Activated CD8-positive, alpha-beta memory T cell treated with anti-CD3 and anti-CD28 coated beads for 1 hour (primary cell): ENCODE data around the gene UBE2G1.

Experiments
- DNase-seq, 2 donors: peaks; one replicate each; pipeline ENCODE4 v3.0.0-alpha.2; 2020; ENCODE audit warnings: low read depth in 1 of 2; ENCODE audit errors: extremely low read depth in 1 of 2

The UBE2G1 gene

DNA sequence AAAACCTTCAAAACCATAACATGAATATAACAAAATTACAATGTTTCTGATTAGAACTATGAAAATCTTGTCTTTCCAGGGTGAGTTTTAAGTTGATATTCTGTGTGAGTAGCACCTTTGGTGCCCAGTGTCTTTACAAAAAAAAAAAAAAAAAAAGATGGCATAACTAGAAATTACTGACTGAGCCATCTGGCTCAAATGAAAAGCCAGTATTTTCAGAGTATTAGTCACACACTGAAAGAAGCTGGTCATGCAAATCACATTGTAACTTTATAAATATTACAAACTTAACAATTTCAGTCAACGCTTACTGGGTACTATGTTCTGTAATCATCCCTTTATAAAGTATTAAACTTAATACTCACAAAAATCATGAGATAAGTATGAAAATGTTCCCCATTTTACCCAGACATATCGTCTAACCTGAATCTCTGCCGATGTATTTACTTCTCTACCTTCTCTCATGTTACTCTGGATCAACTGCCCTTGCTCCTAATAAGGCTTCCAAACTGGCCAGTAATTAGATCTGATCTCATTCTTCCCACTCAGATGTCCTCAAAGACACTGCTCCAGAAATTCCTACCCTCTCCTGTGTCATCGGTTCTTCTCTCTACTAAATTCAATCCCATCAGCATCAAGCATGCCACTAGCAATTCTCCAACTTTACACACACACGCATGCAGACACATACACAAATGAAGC, 25.4 kb downstream of the UBE2G1 start:
- DNase-seq, result no peak

DNA sequence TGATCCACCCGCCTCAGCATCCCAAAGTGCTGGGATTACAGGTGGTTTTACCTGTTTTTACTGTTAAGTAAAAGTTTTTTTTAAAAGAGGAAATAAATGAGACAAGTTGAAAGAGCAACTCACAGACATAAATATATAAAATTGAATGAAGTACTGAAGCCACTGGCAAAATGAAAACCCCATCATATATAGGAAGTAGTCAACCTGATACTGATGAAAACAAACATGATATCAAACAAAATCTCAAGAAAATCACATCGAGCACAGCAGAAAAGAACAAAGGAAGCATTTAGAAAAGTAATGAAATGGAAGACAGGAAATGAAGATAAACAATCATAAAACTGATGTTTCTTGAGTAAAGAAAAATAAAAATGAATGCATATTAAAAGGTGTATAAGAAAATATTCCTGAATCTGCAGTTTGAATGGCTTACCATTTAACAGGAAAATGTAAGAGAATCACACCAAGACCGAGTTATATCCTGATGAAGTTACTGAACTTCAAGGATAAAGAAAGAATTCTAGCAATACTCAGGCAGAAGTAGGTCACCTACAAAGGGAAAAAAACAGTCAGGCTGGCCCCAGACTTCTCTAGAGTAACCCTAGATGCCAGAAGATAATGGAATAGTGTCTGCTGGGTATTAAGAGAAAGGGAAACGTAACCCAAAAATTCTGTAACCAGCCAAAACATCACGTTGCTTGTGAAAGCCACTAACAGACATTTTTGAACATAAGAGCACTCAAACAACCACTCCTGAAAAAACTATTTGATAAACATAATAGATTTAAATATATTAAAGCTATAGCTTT, 31.5 kb downstream of the UBE2G1 start:
- no peak for DNase-seq

DNA sequence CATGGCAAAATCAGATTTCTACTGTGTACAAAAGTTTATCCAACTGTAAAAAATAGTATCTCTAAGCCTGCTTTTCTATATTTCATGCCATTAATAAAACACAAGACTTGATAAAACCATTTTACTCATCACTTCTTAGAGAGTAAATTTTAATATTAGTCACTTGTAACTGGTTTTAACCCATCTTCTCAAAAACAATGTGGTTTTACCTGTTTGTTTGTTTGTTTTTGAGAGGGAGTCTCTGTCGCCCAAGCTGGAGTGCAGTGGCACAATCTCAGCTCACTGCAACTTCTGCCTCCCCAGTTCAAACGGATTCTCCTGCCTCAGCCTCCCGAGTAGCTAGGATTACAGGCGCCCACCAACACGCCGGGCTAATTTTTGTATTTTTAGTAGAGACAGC, 32.1 kb downstream of the UBE2G1 start:
- no peak for DNase-seq

DNA sequence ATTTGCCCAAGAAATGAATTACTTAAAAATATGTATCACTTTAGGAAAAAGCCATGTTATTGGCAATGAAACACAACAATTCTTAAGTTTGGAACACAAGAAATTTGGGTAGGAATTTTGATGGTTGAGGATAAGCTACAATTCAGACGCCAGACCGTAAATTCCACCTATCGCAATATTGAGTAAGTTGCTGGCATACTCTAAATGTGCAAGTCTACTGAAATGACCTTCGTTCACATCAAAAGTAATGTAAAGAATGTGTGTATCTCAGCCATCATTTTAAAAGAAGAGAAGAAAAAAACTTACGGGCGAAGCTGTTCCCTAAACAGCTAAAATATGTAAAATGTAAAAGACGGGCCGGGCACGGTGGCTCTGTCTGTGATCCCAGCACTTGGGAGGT, 33.4 kb downstream of the UBE2G1 start:
- DNase-seq, result no peak

DNA sequence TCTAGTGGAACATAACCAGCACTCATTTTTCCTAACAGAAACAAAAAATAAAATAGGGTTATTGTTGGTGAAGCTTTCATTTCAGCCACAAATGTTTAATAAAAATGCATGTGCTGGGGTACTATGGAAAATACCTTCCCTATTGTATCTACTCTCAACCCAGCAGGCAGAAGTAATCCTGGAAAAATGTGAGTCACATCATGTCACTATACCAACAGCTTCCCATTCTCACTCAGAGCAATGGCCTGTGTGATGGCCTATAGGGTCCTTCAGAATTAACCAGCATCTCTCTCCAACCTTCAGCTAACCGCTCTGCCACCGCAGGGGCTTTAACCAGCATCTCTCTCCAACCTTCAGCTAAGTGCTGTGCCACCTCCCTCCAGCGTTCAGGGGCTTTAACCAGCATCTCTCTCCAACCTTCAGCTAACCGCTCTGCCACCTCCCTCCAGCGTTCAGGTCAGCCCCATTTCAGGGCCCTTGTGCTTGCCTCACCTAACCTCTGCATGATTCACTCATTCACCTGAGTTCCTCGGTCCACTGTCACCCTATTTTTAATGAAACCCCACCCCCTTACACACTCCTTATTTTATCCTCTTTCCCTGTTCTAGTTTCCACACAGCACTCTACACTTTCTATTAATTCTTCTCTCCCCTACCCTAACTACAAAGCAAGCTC, 34.0 kb downstream of the UBE2G1 start:
- DNase-seq, result no peak

DNA sequence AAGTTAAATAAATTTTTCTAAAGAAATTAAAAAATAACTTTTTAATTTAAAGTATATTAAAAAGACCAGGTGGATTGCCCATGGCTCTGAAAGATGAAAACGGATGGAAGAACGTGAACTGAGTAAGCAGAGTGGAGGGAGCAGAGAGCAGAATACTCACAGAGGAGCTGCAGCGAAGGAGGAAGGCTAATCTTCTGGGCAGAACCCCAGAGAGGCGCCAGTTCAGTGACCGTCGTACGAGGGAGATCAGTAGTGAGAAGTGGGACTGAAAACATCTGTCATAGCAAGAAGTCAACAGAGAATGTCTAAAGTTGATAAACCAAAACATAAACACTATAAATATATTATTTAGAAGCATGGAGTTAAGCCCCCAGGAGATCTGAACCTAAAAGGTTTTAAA, 34.9 kb downstream of the UBE2G1 start:
- DNase-seq, result no peak

DNA sequence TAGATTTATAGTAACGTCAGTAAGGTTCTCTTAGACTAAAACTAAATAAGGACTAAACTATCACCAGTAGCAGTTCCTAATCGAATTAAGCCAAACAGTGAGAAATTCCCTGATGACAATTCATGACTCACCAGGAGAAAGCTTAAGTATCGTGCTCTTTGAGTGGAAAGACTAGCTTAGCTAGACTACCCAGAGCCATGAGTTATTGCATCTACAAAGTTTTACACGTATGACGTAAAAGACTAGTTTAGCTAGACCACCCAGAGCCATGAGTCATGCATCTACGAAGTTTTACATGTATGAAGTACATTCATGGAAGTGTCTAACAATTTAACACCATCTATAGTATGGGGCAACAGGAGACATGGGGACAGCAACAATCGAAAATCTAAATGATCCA, 36.6 kb downstream of the UBE2G1 start:
- DNase-seq, result no peak

DNA sequence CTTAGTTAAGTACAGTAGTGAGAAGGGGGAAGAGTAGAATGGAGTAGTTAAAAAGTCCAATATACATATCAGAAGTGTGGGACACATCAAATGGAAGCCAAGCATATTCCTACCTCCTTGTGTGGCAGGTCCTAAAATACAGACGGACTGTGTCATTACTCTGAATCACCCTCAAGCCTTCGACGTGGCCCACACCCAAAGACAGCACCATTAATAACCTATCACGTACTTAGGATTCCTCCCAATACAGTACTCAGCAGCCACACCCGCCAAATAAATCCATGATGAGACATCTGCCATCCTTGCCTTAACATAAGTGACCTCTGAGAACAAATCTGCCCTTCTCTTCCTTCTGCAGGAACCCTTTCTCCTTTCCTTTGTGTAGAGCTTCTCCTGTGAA, 38.9 kb downstream of the UBE2G1 start:
- no peak for DNase-seq

DNA sequence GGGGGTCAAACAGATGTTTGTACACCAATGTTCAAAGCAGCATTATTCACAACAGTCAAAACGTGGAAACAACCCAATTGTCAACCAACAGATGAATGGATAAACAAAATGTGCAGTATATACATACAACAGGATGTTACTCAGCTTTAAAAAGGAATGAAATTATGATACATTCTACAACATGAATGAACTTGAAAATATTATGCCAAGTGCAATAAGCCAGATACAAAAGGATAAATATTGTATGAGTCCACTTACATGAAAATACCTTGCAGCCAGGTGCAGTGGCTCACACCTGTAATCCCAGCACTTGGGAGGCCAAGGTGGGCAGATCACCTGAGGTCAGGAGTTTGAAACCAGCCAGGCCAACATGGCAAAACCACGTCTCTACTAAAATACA, 39.9 kb downstream of the UBE2G1 start:
- no peak for DNase-seq

DNA sequence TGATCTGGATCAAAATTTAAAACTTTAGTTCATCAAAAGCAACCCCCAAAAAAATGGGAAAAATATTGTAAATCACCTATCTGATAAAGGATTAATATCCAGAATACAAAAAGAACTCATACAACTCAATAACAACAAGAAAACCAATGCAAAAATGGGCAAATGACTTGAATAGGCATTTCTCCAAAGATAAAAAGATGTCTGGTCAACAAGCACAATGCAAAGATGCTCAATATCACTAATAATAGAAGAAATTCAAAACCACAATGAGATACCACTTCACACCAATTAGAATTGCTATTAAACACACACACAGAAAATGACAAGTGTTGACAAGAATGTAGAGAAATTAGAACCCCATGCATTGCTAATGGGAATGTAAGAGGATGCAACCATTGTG, 40.4 kb downstream of the UBE2G1 start:
- DNase-seq, result no peak

DNA sequence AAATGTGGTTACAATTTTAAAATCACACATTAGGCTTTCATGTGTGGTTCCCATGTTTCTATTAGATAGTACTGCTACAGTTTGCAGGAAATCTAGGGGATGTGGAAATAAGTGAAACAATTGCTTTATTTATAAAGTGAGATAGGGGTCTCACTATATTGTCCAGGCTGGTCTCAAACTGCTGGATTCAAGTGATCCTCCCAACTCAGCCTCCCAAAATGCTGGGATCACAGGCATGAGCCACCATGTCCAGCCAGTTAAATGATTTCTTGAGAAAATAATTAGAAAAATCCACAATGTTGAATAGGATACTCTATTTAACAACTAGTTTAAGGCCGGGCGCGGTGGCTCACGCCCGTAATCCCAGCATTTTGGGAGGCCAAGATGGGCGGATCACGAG, 42.0 kb downstream of the UBE2G1 start:
- no peak for DNase-seq

DNA sequence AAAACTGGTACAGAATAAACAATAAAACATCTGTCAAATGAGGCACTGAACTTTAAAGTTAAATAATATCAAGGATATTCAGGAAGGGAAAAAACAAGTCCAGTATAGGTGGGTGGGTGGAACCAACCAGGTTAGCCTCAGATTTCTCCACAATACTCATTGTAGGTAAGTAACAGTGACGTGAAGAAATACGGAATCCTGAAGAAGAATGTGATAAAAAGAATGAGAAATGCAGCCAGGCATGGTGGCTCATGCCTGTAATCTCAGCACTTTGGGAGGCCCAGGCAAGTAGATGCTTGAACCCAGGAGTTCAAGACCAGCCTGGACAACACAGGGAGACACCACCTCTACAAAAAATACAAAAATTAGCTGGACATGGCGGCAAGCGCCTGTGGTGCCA, 47.3 kb downstream of the UBE2G1 start:
- no peak for DNase-seq

DNA sequence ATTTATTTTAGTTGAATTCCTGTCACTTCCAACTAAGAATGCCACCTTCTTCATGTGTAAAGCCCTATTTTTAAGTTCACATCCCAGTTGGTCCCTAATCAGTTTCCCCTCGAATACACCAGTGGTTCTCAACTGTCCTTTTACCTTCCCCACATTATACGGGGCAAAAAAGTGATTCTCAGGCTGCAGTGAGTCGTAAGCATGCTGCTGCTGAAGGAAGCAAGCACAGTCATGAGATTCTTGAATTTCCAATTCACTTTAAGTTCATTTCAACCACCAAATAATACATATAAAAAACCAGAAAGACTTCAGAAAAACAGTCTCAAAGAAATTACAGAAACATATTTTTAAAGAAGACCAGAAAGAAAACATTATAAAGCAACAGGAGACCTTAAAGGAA, 47.9 kb downstream of the UBE2G1 start:
- no peak for DNase-seq

DNA sequence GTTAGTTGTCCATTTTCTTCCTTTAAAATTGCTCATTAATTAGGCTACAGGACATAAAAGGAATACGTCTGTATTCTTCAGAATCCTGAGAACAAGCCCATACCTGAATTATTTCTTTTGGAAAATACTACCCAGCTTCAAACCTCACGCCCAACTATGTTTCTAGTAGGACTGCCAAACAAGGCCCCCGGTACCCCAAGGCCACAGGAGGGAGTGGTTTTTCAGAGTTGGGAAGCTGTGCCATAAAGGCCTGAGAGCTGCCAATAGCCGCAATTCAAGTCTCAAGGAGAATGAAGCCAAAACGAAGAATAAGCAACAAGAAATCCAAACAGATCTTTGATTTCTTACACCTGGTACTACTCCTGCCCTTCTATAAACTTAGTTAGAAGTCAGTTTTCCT, 48.3 kb downstream of the UBE2G1 start:
- DNase-seq, result no peak

DNA sequence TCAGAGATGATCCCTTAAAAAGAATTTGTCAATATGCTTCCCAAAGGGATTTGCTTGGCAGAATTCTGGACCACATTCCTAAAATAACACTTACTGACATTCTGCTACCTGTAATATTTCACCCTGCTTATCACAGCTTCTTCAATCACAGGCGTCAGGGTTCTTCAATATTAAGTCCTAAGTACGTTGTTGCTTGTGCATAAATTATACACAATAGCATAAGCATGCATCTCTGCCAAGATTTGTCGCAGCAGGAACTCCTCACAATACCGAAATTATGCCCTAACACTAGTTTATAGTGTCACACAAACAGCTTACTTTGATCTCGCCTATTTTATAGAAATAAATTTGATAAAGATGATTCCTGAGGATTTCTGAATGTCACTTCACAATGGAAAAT, 48.9 kb downstream of the UBE2G1 start:
- no peak for DNase-seq

DNA sequence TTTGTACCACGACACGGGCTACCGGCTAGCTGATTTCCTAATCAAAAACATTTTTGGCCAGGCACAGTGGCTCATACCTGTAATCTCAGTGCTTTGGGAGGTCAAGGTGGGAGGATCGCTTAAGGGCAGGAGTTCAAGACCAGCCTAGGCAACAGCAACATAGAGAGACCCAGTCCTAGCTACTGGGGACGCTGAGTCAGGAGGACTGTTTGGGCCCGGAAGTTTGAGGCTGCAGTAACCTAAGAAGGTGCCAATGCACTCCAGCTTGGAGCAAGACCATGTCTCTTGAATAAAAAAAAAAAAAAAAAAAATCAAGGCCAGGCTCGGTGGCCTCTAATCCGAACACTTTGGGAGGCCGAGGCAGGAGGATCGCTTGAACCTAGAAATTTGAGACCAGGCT, 49.8 kb downstream of the UBE2G1 start:
- no peak for DNase-seq

DNA sequence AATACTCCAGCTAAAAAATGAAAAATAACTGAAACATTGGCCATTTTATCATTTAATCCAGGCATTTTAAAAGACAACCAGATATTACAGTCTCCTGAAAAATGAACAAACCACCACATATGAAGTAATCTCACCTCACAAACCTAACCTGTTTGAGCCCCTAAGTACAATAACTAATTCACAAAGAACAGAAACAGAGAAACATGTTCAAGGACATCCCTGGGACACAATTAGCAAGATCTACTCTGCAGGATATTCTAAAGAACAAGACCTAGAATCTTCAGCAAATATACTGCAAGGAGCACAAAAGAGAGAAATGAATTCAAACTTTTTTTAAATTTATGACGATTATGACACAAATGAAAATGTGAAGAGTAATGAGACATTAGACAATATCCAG, 51.9 kb downstream of the UBE2G1 start:
- DNase-seq, result no peak

DNA sequence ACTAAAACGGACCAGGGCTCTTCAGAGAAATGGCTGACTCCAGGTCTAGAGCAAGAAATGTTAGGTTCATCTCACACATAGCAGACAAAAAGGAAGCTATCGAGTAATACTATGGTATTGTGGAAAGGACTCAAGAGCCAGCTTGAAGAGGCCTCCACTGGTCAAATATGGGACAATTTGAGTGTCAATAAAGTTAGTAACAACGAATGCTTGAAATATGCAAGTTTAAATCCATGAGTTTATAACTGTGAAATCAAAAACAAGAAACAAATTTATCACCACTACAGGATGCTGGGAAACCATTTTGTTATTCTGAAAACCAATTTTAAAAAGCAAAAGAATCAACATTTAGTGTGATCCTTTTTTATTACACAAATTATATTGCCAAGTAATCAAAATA, 52.3 kb downstream of the UBE2G1 start:
- DNase-seq, result no peak

DNA sequence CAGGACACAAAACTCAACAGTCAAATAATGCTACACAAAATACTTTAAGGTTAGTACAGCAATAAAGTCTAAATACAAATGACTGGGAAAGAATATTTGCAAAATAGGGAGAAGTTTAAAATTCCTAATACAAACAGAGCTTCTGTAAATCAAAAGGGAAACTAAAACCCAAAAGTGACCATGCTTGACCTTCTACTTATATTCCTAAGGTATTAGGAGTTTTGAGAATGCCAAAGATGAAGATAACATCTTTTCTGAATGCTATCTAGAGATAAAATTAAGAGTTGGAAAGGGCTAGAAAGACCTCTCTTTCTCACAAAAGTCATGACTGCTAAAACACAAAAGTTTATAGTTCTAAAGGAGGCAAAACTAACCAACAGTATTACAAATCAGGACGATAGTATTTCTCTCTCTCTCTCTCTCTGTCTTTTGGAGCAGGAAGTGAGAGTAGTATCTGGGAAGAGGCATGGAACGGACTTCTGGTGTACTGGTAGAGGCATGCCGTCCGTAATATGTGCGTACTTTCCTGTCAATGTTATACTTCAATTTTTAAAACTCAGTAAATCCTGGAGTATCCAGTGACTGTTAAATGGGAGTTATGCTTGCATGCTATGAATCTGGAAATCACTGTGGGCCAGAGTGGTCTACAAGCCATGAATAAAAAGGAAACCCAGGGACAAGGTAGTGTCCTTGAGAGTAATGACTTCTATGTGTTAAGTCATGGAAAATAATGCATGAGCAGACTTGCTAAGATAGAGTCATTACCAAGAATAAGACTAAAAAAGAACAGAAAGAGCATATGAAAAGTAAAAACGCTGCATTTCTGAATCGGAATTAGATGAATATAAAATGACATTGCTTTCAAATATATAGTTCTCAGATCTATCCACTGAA, 53.0 kb downstream of the UBE2G1 start:
- DNase-seq, result no peak

DNA sequence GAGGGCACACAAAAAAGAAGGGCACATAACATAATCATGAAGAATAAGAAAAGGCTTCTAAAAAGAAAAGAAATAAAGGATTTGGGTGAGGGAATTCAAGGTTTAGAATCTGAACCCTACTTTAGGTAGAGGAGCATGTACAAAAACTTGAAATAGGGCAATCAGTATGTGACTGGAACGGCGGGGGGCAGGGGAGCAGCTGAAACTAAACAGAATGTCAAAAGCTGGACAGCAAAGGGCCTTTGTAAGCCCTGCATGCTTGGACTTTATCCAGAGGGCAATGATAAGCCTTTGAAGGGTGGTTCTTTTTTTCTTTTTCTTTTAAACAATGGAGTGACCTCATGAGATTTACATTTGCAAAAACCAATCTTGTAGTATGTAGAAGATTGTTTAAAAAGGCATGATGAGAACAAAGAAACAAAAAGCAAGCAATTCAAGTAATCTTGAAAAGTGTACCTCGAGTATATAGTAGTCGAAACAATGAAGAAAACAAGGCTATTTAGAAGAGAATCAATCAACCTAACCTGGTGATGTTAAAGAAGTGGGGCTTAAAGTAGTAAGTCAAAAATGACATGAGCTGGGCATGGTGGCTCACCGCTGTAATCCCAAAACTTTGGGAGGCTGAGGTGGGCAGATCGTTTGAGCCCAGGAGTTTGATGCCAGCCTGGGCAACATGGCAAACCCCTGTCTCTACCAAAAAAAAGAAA, 56.0 kb downstream of the UBE2G1 start:
- DNase-seq, result no peak
